Epithelial cell of esophagus (primary cell): ENCODE data around the gene MDK.

Experiments
- DNase-seq: peaks from one replicate; pipeline ENCODE4 v3.0.0; 2010; ENCODE audit warnings: low read depth
- H3K4me3 ChIP-seq: 2 replicates; pipeline ENCODE4 v1.5.1; 2011; ENCODE audit warnings: mild to moderate bottlenecking, low read length, control low read depth
- CTCF ChIP-seq: IDR thresholded peaks from 2 replicates; pipeline ENCODE4 v1.5.1; 2011; ENCODE audit warnings: low read depth, mild to moderate bottlenecking, low read length, control low read depth, inconsistent platforms; ENCODE audit not compliant: insufficient read depth; ENCODE audit errors: missing control alignments

MDK gene

GRCh38 chr11:46341454-46341853 lies 40.0 kb upstream of the MDK start:
- H3K4me3 ChIP-seq = no peak overlapping the region
- DNase-seq = no peak
- no peak for TF ChIP-seq CTCF

GRCh38 chr11:46342239-46342638 lies 39.2 kb upstream of the MDK start:
- no peak for TF ChIP-seq CTCF
- no peak overlapping the region for H3K4me3 ChIP-seq
- no peak for DNase-seq

GRCh38 chr11:46343520-46343919 lies 37.9 kb upstream of the MDK start:
- no peak for DNase-seq
- TF ChIP-seq CTCF = no peak
- no peak overlapping the region for H3K4me3 ChIP-seq

- peak; percentile 26 for TF ChIP-seq CTCF
- DNase-seq = peak; percentile 92
- H3K4me3 ChIP-seq = peak overlapping the region; percentile 51
These were observed 36.3 kb upstream of the MDK start for GRCh38 chr11:46345131-46345597.

DNA sequence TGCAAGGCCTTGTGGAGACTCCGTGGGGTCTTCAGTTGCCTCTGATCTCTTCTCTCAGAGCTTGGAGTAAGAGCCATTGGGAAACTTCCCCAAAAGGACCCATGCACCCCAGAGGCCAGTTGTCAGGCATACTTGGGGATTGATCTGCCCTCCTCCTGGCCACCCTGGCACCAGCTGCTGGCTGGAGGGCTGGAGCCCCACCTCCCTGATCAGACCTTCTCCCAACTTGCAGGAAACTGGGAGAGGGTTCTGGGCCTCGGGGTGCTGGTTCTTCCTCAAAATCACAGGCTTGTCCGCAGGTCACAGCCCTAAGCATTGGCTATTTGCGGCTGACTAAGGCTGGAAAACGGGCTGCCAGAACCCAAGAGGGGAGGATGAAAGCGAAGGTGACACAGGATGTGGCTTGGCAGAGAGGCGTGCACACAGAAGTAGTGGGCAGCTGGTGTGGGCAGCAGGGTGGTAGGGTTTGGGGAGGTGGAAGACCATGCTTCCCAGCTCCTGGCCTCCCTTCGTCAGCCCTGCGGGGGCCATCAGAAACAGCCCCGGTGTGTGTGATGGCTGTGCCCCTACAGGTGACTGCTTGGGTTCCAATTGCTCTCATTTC lies 35.5 kb upstream of the MDK start:
- DNase-seq = no peak

DNA sequence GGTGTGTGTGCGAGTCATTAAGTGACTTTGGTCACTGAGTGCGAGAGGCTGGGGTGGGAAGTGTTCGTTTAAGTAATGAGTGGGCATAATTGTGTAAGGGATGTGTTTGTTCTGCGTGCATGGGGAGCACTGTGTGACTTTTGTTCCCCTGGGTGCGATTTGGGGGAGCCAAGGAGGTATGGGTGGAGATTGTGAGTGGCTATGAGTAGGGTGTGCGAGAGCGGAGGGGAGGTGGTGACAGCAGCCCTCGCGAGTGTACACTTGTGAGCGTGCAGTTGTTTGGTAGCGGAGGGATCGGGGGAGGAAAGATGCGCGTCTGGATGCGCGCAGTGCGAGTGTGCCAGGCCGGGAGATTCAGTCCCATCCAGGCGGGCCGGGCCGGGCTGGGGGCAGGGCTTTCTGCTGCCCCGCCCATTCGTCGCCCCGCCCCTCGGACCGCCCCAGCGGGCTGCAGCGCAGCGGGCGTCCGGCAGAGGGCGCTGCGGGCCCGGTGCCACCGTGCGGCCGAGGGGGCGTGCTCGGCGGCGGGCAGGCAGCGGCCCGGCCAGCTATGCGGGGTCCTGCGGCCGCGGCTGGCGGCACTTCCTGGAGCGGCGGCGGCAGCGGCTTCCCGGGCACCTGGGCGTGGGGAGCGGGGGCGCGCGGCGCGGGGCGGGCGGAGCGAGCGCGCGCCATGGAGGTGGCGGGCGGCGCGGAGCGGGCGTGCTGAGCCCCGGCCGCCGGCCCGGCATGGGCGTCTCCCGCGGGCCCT lies 34.4 kb upstream of the MDK start, which contains the start of gene DGKZ:
DGKZ (plus strand) TSS at position 578 of the 751 bp plus-strand sequence. CDS start 197 bp downstream, outside the sequence.
- TF ChIP-seq CTCF = peak; percentile 30
- DNase-seq = peak; percentile 86
- H3K4me3 ChIP-seq = peak within 1 kb of the TSS; percentile 72

More for the DNA sequence above, 35.5 kb upstream of the MDK start:
- peak overlapping the region; percentile 51 for H3K4me3 ChIP-seq
- no peak for TF ChIP-seq CTCF
